KMS-11 (cell line): ENCODE results near the gene ZMYND10.

ENCODE experiments used
- H2AFZ ChIP-seq: fragments of 200-600 bp; sonication (generic); 2 replicates; pipeline ENCODE4 v1.6.1; 2016; ENCODE audit warnings: antibody characterized with exemption, mixed run types, low read depth
- H3K27ac ChIP-seq: fragments of 200-600 bp; sonication (generic); 2 replicates; pipeline ENCODE4 v1.6.1; 2016; ENCODE audit warnings: mild to moderate bottlenecking, mixed run types
- H3K27me3 ChIP-seq: fragments of 200-600 bp; sonication (generic); 2 replicates; pipeline ENCODE4 v1.6.1; 2017; ENCODE audit warnings: mild to moderate bottlenecking, low read depth, mixed run types, moderate library complexity; ENCODE audit not compliant: insufficient read depth
- H3K36me3 ChIP-seq: fragments of 200-600 bp; sonication (generic); 2 replicates; pipeline ENCODE4 v1.6.1; 2017; ENCODE audit warnings: mild to moderate bottlenecking, mixed run types; ENCODE audit not compliant: insufficient read depth
- H3K4me1 ChIP-seq: fragments of 200-600 bp; sonication (generic); 2 replicates; pipeline ENCODE4 v1.6.1; 2016; ENCODE audit warnings: mild to moderate bottlenecking, low read depth, mixed run types; ENCODE audit not compliant: poor library complexity, severe bottlenecking
- H3K4me2 ChIP-seq: fragments of 200-600 bp; sonication (generic); 2 replicates; pipeline ENCODE4 v1.7.0; 2016; ENCODE audit warnings: mild to moderate bottlenecking, mixed run types
- H3K4me3 ChIP-seq: fragments of 200-600 bp; sonication (generic); IDR thresholded peaks from 2 replicates; pipeline ENCODE4 v1.6.1; 2017; ENCODE audit warnings: low read depth, low read length, mixed read lengths; ENCODE audit not compliant: insufficient read depth
- H3K79me2 ChIP-seq: fragments of 200-600 bp; sonication (generic); 2 replicates; pipeline ENCODE4 v1.6.1; 2016; ENCODE audit warnings: low read depth, mixed run types; ENCODE audit not compliant: insufficient read depth
- H3K9ac ChIP-seq: fragments of 200-600 bp; sonication (generic); 2 replicates; pipeline ENCODE4 v1.6.1; 2016; ENCODE audit warnings: mild to moderate bottlenecking, mixed run types
- H4K20me1 ChIP-seq: fragments of 200-600 bp; sonication (generic); 2 replicates; pipeline ENCODE4 v1.6.1; 2016; ENCODE audit warnings: mild to moderate bottlenecking, mixed run types; ENCODE audit not compliant: insufficient read depth
- TF ChIP-seq, protein P1 (sequence below): fragments of 200-600 bp; sonication (generic); conservative IDR thresholded peaks from 2 replicates; pipeline ENCODE4 v1.6.1; 2017; ENCODE audit warnings: low read depth, mild to moderate bottlenecking, antibody characterized with exemption, low read length, moderate library complexity, mixed read lengths

Gene ZMYND10

DNA sequence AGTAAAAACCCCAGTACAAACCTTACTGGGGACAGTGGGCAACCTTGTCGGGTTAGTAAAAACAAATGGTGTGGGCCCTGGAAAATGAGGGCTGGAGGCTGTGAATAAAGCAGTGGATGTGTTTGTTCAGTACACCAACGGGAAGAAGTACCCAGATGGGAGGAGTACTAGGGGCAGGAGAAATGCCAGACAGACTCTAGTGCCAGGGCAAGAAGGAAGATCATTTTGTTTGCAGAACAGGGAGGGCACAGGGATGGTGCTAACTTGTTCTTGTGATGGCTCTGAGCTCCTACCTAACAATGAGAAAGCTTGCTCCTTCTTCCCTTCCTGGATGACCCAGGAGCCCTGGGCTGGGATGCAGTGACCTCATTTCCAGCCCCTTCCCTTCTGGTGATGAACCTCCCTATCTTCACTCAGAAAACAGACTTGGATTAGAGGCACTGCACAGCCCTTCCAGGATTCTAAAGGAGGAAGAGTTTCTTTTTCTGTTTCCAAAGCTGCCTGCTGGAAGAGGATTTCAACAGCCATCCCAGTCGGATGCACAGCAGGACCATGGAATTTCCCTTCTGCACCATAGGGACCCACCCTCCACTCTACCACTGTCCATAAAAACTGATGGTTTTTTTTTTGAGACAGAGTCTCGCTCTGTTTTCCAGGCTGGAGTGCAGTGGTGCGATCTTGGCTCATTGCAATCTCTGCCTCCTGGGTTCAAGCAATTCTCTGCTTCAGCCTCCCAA lies 11.0 kb downstream of the ZMYND10 start:
- no peak overlapping the region for H3K4me3 ChIP-seq
- H3K79me2 ChIP-seq: peaks cover 36% of the 10 kb centered on the region
- no peak overlapping the region for H3K27ac ChIP-seq
- H3K4me2 ChIP-seq: no peak overlapping the region
- H3K9ac ChIP-seq: no peak overlapping the region
- TF ChIP-seq, protein P1, sequence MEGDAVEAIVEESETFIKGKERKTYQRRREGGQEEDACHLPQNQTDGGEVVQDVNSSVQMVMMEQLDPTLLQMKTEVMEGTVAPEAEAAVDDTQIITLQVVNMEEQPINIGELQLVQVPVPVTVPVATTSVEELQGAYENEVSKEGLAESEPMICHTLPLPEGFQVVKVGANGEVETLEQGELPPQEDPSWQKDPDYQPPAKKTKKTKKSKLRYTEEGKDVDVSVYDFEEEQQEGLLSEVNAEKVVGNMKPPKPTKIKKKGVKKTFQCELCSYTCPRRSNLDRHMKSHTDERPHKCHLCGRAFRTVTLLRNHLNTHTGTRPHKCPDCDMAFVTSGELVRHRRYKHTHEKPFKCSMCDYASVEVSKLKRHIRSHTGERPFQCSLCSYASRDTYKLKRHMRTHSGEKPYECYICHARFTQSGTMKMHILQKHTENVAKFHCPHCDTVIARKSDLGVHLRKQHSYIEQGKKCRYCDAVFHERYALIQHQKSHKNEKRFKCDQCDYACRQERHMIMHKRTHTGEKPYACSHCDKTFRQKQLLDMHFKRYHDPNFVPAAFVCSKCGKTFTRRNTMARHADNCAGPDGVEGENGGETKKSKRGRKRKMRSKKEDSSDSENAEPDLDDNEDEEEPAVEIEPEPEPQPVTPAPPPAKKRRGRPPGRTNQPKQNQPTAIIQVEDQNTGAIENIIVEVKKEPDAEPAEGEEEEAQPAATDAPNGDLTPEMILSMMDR: no peak
- no peaks in the 10 kb centered on the region for H3K36me3 ChIP-seq
- H3K27me3 ChIP-seq: no peaks in the 10 kb centered on the region
- H3K4me1 ChIP-seq: no peaks in the 10 kb centered on the region
- H4K20me1 ChIP-seq: no peaks in the 10 kb centered on the region
- H2AFZ ChIP-seq: no peak overlapping the region

DNA sequence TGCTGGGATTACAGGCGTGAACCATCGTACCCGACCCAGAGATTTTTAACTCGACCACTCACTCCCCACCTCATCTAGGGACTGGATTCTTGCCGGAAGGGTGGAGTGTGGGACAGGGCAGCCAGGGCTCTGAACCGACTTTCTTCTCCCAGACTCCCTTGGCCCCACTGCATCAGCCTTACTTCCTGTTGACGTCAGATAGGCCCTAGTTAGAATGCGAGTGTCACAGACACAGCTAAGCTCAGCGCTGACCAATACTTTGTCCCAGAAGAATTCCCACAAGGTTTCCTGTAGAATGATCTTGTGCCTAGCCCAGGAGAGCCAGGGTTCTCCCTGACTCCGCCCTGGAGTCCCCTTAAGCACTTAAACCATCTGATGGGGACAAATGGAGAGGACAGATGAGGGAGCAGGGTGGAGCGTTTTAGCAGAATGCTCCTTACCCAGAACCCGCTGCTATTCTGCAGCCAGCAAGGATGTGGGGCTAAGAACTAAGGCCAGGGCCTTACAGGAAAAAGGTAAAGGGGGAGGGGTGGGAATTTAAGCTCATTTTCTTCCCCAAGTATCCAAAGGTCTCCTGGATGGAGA lies 11.7 kb downstream of the ZMYND10 start:
- H4K20me1 ChIP-seq: no peaks in the 10 kb centered on the region

GRCh38 chr3:50331364-50331907 lies 14.1 kb downstream of the ZMYND10 start:
- Histone ChIP-seq H4K20me1 (no peaks in the 10 kb centered on the region), H3K36me3 (no peaks in the 10 kb centered on the region), H3K4me1 (no peaks in the 10 kb centered on the region), H3K27ac (no peak overlapping the region), H3K27me3 (no peaks in the 10 kb centered on the region), H3K79me2 (peaks cover 39% of the 10 kb centered on the region), H3K4me2 (no peak overlapping the region), H2AFZ (no peak overlapping the region), H3K4me3 (no peak overlapping the region), H3K9ac (no peak overlapping the region)
- TF ChIP-seq, protein P1: no peak

More for the DNA sequence above, 11.7 kb downstream of the ZMYND10 start:
- no peaks in the 10 kb centered on the region for H3K4me1 ChIP-seq
- no peak overlapping the region for H3K27ac ChIP-seq
- H3K4me2 ChIP-seq: no peak overlapping the region
- TF ChIP-seq, protein P1: no peak
- no peak overlapping the region for H2AFZ ChIP-seq
- no peak overlapping the region for H3K9ac ChIP-seq
- no peak overlapping the region for H3K4me3 ChIP-seq
- H3K79me2 ChIP-seq: peaks cover 36% of the 10 kb centered on the region
- no peaks in the 10 kb centered on the region for H3K27me3 ChIP-seq
- H3K36me3 ChIP-seq: no peaks in the 10 kb centered on the region

- Histone ChIP-seq H3K4me2 (no peak overlapping the region), H3K79me2 (peaks cover 28% of the 10 kb centered on the region), H3K27me3 (no peaks in the 10 kb centered on the region), H2AFZ (no peak overlapping the region), H3K4me1 (no peaks in the 10 kb centered on the region), H3K27ac (no peak overlapping the region), H3K36me3 (no peaks in the 10 kb centered on the region), H3K4me3 (no peak overlapping the region), H4K20me1 (no peaks in the 10 kb centered on the region), H3K9ac (no peak overlapping the region)
- TF ChIP-seq, protein P1: no peak
These were observed 15.2 kb downstream of the ZMYND10 start for GRCh38 chr3:50330330-50330729.
